Activated CD4-positive, alpha-beta T cell treated with anti-CD3 and anti-CD28 coated beads, Interleukin-2, amount 10 ng/mL, durations not matched to agents 24 days and 14 days (primary cell): ENCODE data around the gene DNAAF5. TPM values are rescaled to one million over a fixed set of nuclear protein-coding genes. Genes with fewer than 3 reads are reported as not detected.

Experiments
- DNase-seq: peaks from one replicate; pipeline ENCODE4 v3.0.0; 2022
- H3K27ac Mint-ChIP-seq: one replicate; pipeline ENCODE4 v1.8.0; 2022; ENCODE audit warnings: mild to moderate bottlenecking, mixed read lengths
- H3K27me3 Mint-ChIP-seq: one replicate; pipeline ENCODE4 v1.8.0; 2022; ENCODE audit warnings: mixed read lengths
- H3K36me3 Mint-ChIP-seq: one replicate; pipeline ENCODE4 v1.8.0; 2022; ENCODE audit warnings: low read depth, mild to moderate bottlenecking, mixed read lengths
- H3K4me1 Mint-ChIP-seq: one replicate; pipeline ENCODE4 v1.8.0; 2021; ENCODE audit warnings: mixed read lengths
- H3K4me3 Mint-ChIP-seq: one replicate; pipeline ENCODE4 v1.8.0; 2022; ENCODE audit warnings: mild to moderate bottlenecking, moderate library complexity, mixed read lengths
- H3K9me3 Mint-ChIP-seq: one replicate; pipeline ENCODE4 v1.8.0; 2021; ENCODE audit warnings: mixed read lengths
- intact Hi-C: fragments of 100-400 bp; cut with micrococcal nuclease; formaldehyde crosslinking; loops from one replicate; pipeline ENCODE4 v1.15.1; 2023
- total RNA-seq: library from RNA; stranded (reverse); gene quantifications from 2 replicates; pipeline ENCODE4 v1.2.3, GENCODE V29; 2022

The DNAAF5 gene
- total RNA-seq, 1 donor from 2014 or later = 50.6 TPM

- H3K4me3 Mint-ChIP-seq = no peak overlapping the region
- H3K36me3 Mint-ChIP-seq = peaks cover 25% of the 10 kb centered on the region
- H3K9me3 Mint-ChIP-seq = peaks cover 3% of the 10 kb centered on the region
- peaks cover 18% of the 10 kb centered on the region for H3K4me1 Mint-ChIP-seq
- no peak for DNase-seq
- H3K27me3 Mint-ChIP-seq = no peaks in the 10 kb centered on the region
- no peak overlapping the region for H3K27ac Mint-ChIP-seq
- intact Hi-C loops = no loop called here
Measured at GRCh38 chr7:729140-730000, 2.9 kb downstream of the DNAAF5 start.

GRCh38 chr7:730501-731439, 4.3 kb downstream of the DNAAF5 start:
- H3K9me3 Mint-ChIP-seq = no peaks in the 10 kb centered on the region
- H3K4me3 Mint-ChIP-seq = no peak overlapping the region
- H3K27me3 Mint-ChIP-seq = no peaks in the 10 kb centered on the region
- peaks cover 14% of the 10 kb centered on the region for H3K36me3 Mint-ChIP-seq
- DNase-seq = no peak
- H3K27ac Mint-ChIP-seq = no peak overlapping the region
- peaks cover 11% of the 10 kb centered on the region for H3K4me1 Mint-ChIP-seq
- intact Hi-C loops = no loop called here

- Mint-ChIP-seq H3K27me3 (no peaks in the 10 kb centered on the region), H3K9me3 (no peaks in the 10 kb centered on the region), H3K27ac (no peak overlapping the region), H3K4me3 (no peak overlapping the region), H3K4me1 (peaks cover 8% of the 10 kb centered on the region), H3K36me3 (peaks cover 11% of the 10 kb centered on the region)
- intact Hi-C loops = no loop called here
- DNase-seq = no peak
Measured at GRCh38 chr7:731440-732085, 5.1 kb downstream of the DNAAF5 start.

GRCh38 chr7:732094-732541, 5.6 kb downstream of the DNAAF5 start:
- no peak overlapping the region for H3K4me3 Mint-ChIP-seq
- no peaks in the 10 kb centered on the region for H3K27me3 Mint-ChIP-seq
- H3K27ac Mint-ChIP-seq = no peak overlapping the region
- H3K4me1 Mint-ChIP-seq = peaks cover 8% of the 10 kb centered on the region
- H3K36me3 Mint-ChIP-seq = peaks cover 11% of the 10 kb centered on the region
- intact Hi-C loops = no loop called here
- no peak for DNase-seq
- no peaks in the 10 kb centered on the region for H3K9me3 Mint-ChIP-seq

GRCh38 chr7:732556-732955, 6.1 kb downstream of the DNAAF5 start:
- intact Hi-C loops = no loop called here
- no peak for DNase-seq
- Mint-ChIP-seq H3K4me1 (peaks cover 8% of the 10 kb centered on the region), H3K4me3 (no peak overlapping the region), H3K27ac (no peak overlapping the region), H3K9me3 (no peaks in the 10 kb centered on the region), H3K27me3 (no peaks in the 10 kb centered on the region), H3K36me3 (peaks cover 13% of the 10 kb centered on the region)

GRCh38 chr7:734214-734613, 7.7 kb downstream of the DNAAF5 start:
- DNase-seq = no peak
- intact Hi-C loops = no loop called here
- no peaks in the 10 kb centered on the region for H3K9me3 Mint-ChIP-seq
- peaks cover 2% of the 10 kb centered on the region for H3K4me1 Mint-ChIP-seq
- H3K36me3 Mint-ChIP-seq = peaks cover 22% of the 10 kb centered on the region
- no peaks in the 10 kb centered on the region for H3K27me3 Mint-ChIP-seq
- H3K27ac Mint-ChIP-seq = no peak overlapping the region
- no peak overlapping the region for H3K4me3 Mint-ChIP-seq

- peaks cover 2% of the 10 kb centered on the region for H3K4me1 Mint-ChIP-seq
- H3K9me3 Mint-ChIP-seq = no peaks in the 10 kb centered on the region
- intact Hi-C loops = no loop called here
- no peak overlapping the region for H3K4me3 Mint-ChIP-seq
- no peaks in the 10 kb centered on the region for H3K27me3 Mint-ChIP-seq
- H3K27ac Mint-ChIP-seq = no peak overlapping the region
- no peak for DNase-seq
- H3K36me3 Mint-ChIP-seq = peaks cover 20% of the 10 kb centered on the region
Measured at GRCh38 chr7:734808-735207, 8.3 kb downstream of the DNAAF5 start.

- Mint-ChIP-seq H3K27ac (no peak overlapping the region), H3K36me3 (peaks cover 24% of the 10 kb centered on the region), H3K27me3 (no peaks in the 10 kb centered on the region), H3K4me3 (no peak overlapping the region), H3K9me3 (no peaks in the 10 kb centered on the region), H3K4me1 (peaks cover 2% of the 10 kb centered on the region)
- intact Hi-C loops = no loop called here
- no peak for DNase-seq
Measured at GRCh38 chr7:738241-738640, 11.7 kb downstream of the DNAAF5 start.

- no peak overlapping the region for H3K4me3 Mint-ChIP-seq
- H3K36me3 Mint-ChIP-seq = peaks cover 26% of the 10 kb centered on the region
- H3K9me3 Mint-ChIP-seq = no peaks in the 10 kb centered on the region
- H3K27me3 Mint-ChIP-seq = no peaks in the 10 kb centered on the region
- no peak for DNase-seq
- H3K4me1 Mint-ChIP-seq = peaks cover 2% of the 10 kb centered on the region
- intact Hi-C loops = no loop called here
- no peak overlapping the region for H3K27ac Mint-ChIP-seq
Measured at GRCh38 chr7:738723-739454, 12.4 kb downstream of the DNAAF5 start.

GRCh38 chr7:739455-739982, 13.0 kb downstream of the DNAAF5 start:
- Mint-ChIP-seq H3K9me3 (no peaks in the 10 kb centered on the region), H3K36me3 (peaks cover 32% of the 10 kb centered on the region), H3K4me3 (no peak overlapping the region), H3K27ac (no peak overlapping the region), H3K4me1 (peaks cover 2% of the 10 kb centered on the region), H3K27me3 (no peaks in the 10 kb centered on the region)
- DNase-seq = no peak
- intact Hi-C loops = no loop called here

GRCh38 chr7:739983-740942, 13.8 kb downstream of the DNAAF5 start:
- intact Hi-C loops = no loop called here
- Mint-ChIP-seq H3K4me3 (no peak overlapping the region), H3K27me3 (no peaks in the 10 kb centered on the region), H3K9me3 (no peaks in the 10 kb centered on the region), H3K36me3 (peaks cover 39% of the 10 kb centered on the region), H3K27ac (no peak overlapping the region), H3K4me1 (peaks cover 2% of the 10 kb centered on the region)
- DNase-seq = no peak

- H3K4me3 Mint-ChIP-seq = no peak overlapping the region
- no peaks in the 10 kb centered on the region for H3K9me3 Mint-ChIP-seq
- intact Hi-C loops = no loop called here
- H3K4me1 Mint-ChIP-seq = peaks cover 2% of the 10 kb centered on the region
- H3K27me3 Mint-ChIP-seq = no peaks in the 10 kb centered on the region
- H3K36me3 Mint-ChIP-seq = peaks cover 44% of the 10 kb centered on the region
- no peak overlapping the region for H3K27ac Mint-ChIP-seq
- DNase-seq = no peak
Measured at GRCh38 chr7:741191-741671, 14.7 kb downstream of the DNAAF5 start.
